Measurements from ENCODE around the gene MYO9A. TPM values are rescaled to one million over a fixed set of nuclear protein-coding genes. Genes with fewer than 3 reads are reported as not detected.

MYO9A gene
- total RNA-seq, 3 donors from 2014 or later, result 40.0 to 79.3 (median 41.8) TPM

- no peak for ATAC-seq
- Histone ChIP-seq H3K4me3 (no peak overlapping the region), H3K9me3 (no peaks in the 10 kb centered on the region), H3K36me3 (ENCODE audit: low read depth) (no peaks in the 10 kb centered on the region), H3K4me1 (ENCODE audit: low read depth) (peaks cover 3% of the 10 kb centered on the region)
- TF ChIP-seq CTCF (IDR thresholded peaks at IDR 0.05), result no peak
- intact Hi-C loops (cut with DNase I, micrococcal nuclease), result no loop called here
- no peak for DNase-seq
Observed at GRCh38 chr15:72161361-72162132, 43.6 kb upstream of the MYO9A start.

GRCh38 chr15:72160696-72161245, 42.8 kb upstream of the MYO9A start:
- Histone ChIP-seq H3K4me3 (no peak overlapping the region), H3K4me1 (ENCODE audit: low read depth) (peaks cover 3% of the 10 kb centered on the region), H3K36me3 (ENCODE audit: low read depth) (no peaks in the 10 kb centered on the region), H3K9me3 (no peaks in the 10 kb centered on the region)
- intact Hi-C loops (cut with DNase I, micrococcal nuclease), result no loop called here
- no peak for TF ChIP-seq CTCF (IDR thresholded peaks at IDR 0.05)
- ATAC-seq (no peak), DNase-seq (no peak)

GRCh38 chr15:72156928-72157327, 39.0 kb upstream of the MYO9A start:
- H3K36me3 ChIP-seq (ENCODE audit: low read depth), result no peaks in the 10 kb centered on the region
- intact Hi-C loops (cut with DNase I, micrococcal nuclease), result no loop called here
- DNase-seq (no peak), ATAC-seq (no peak)
- no peaks in the 10 kb centered on the region for H3K9me3 ChIP-seq
- no peak for TF ChIP-seq CTCF (IDR thresholded peaks at IDR 0.05)
- H3K4me3 ChIP-seq, result no peak overlapping the region
- peaks cover 20% of the 10 kb centered on the region for H3K4me1 ChIP-seq (ENCODE audit: low read depth)

GRCh38 chr15:72155635-72156616, 38.0 kb upstream of the MYO9A start:
- peak; percentile 58 for TF ChIP-seq CTCF (IDR thresholded peaks at IDR 0.05)
- intact Hi-C loops (cut with DNase I, micrococcal nuclease), result no loop called here
- Histone ChIP-seq H3K4me3 (peak overlapping the region; percentile 10), H3K36me3 (ENCODE audit: low read depth) (no peaks in the 10 kb centered on the region), H3K9me3 (no peaks in the 10 kb centered on the region), H3K4me1 (ENCODE audit: low read depth) (peaks cover 20% of the 10 kb centered on the region)
- DNase-seq (peak; percentile 83 to 95 (median 92)), ATAC-seq (peak; percentile 89)

GRCh38 chr15:72155003-72155621, 37.2 kb upstream of the MYO9A start:
- H3K4me3 ChIP-seq, result peak overlapping the region; percentile 10
- ATAC-seq (peak; percentile 83), DNase-seq (peak; percentile 85 to 89 (median 87))
- H3K36me3 ChIP-seq (ENCODE audit: low read depth), result no peaks in the 10 kb centered on the region
- intact Hi-C loops (cut with DNase I, micrococcal nuclease), result no loop called here
- no peaks in the 10 kb centered on the region for H3K9me3 ChIP-seq
- TF ChIP-seq CTCF (IDR thresholded peaks at IDR 0.05), result no peak
- peaks cover 20% of the 10 kb centered on the region for H3K4me1 ChIP-seq (ENCODE audit: low read depth)
